Prostate gland (tissue), 2 donors: ENCODE results near the gene OR2J1.
A peak's percentile ranks its signal among the peaks of the same experiment; 100 is the strongest.

Source experiments
- POLR2A ChIP-seq: fragments of 450-650 bp; IDR thresholded peaks from one replicate; pipeline ENCODE4 v1.6.1; 2016; ENCODE audit warnings: antibody characterized with exemption, mild to moderate bottlenecking
- TF ChIP-seq, protein P1 (sequence below), 4 experiments: fragments of 200-600 bp in 2 of 4; fragments of 450-650 bp in 2 of 4; sonication (generic) in 2 of 4; IDR thresholded peaks; 1 replicate in 3 of 4; 2 replicates in 1 of 4; pipeline ENCODE4 v1.5.1; 2016 to 2019; ENCODE audit warnings: antibody characterized with exemption in 4 of 4, mild to moderate bottlenecking in 2 of 4, moderate library complexity in 2 of 4

DNA sequence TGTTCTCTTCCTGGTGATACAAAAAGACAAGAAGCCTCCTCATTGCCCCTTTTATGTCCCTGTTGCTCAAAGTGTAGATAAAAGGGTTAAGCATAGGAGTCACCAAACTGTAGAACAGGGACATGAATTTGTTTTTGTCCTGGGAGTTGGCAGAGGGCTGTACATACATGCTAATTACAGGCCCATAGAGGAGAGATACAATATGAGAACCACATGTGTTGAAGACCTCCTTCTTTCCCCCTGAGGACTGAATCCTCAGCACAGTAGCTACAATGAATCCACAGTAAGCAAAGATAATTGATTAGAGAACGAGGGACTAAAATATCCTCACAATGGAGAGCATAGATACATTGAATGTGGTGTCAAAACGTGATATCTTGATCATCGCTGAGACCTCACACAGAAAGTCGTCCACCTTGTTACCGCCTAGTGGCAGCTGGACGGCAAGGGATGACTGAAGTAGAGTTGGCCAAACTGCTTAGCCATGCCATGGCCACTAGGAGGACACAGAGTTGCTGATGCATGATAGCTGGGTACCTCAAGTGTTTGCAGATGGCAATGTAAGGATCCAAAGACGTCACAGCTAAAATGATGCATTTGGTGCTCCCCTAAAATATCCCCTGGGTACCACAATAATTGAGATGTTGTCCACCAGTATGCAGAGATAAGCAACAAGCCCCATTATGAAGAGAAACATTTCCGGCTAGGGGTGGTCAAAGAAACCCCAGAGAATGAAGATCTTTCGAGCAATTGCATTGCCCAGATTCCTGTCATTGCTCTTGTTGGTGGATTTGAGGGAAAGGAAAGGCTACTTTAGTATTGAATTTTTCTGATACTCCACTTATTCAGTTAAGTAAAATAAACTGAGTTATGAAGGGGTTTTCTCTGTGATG is 27.2 kb upstream of the OR2J1 start:
- no peak for TF ChIP-seq POLR2A
- TF ChIP-seq, protein P1, sequence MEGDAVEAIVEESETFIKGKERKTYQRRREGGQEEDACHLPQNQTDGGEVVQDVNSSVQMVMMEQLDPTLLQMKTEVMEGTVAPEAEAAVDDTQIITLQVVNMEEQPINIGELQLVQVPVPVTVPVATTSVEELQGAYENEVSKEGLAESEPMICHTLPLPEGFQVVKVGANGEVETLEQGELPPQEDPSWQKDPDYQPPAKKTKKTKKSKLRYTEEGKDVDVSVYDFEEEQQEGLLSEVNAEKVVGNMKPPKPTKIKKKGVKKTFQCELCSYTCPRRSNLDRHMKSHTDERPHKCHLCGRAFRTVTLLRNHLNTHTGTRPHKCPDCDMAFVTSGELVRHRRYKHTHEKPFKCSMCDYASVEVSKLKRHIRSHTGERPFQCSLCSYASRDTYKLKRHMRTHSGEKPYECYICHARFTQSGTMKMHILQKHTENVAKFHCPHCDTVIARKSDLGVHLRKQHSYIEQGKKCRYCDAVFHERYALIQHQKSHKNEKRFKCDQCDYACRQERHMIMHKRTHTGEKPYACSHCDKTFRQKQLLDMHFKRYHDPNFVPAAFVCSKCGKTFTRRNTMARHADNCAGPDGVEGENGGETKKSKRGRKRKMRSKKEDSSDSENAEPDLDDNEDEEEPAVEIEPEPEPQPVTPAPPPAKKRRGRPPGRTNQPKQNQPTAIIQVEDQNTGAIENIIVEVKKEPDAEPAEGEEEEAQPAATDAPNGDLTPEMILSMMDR (IDR thresholded peaks at IDR 0.05), result peak in 1 of 4 experiments; percentile 25
